Measurements from ENCODE around the gene BLACAT1. TPM values are rescaled to one million over a fixed set of nuclear protein-coding genes. Genes with fewer than 3 reads are reported as not detected.
"Not testable (repeated sequence)": the region's sequence is repeated elsewhere in the genome, so short reads cannot be mapped to it uniquely, and the experiment has no call there.

BLACAT1 gene
- total RNA-seq, 1 donor from 2014 or later: 13.9 TPM

- no peak overlapping the region for H3K27ac ChIP-seq
- H3K4me3 ChIP-seq: no peak overlapping the region
- H3K9me3 ChIP-seq (ENCODE audit: low read depth): no peaks in the 10 kb centered on the region
- Mint-ChIP-seq H3K9me3 (peaks cover 22% of the 10 kb centered on the region), H3K4me1 (no peaks in the 10 kb centered on the region), H3K36me3 (peaks cover 28% of the 10 kb centered on the region), H3K4me3 (no peak overlapping the region), H3K27ac (no peak overlapping the region), H3K27me3 (ENCODE audit: insufficient read depth, low read depth) (peaks cover 2% of the 10 kb centered on the region)
- no peaks in the 10 kb centered on the region for H3K79me2 ChIP-seq (ENCODE audit: low read depth)
- H3K36me3 ChIP-seq: no peaks in the 10 kb centered on the region
- H2AFZ ChIP-seq (replicated peaks): no peak overlapping the region
- H3F3A ChIP-seq (ENCODE audit: low read depth): no peaks in the 10 kb centered on the region
- H3K9ac ChIP-seq: no peak overlapping the region
- H3K4me2 ChIP-seq: no peak overlapping the region
- H3K4me1 ChIP-seq: no peaks in the 10 kb centered on the region
- no peak for DNase-seq (ENCODE audit: low spot score)
- H3K27me3 ChIP-seq: no peaks in the 10 kb centered on the region
- no peak for TF ChIP-seq EZH2 (IDR thresholded peaks at IDR 0.05)
- no peak for TF ChIP-seq EZH2phosphoT487 (IDR thresholded peaks at IDR 0.05)
- TF ChIP-seq CTCF (IDR thresholded peaks at IDR 0.05): no peak
- H4K20me1 ChIP-seq (ENCODE audit: low read depth): no peaks in the 10 kb centered on the region
Measured at GRCh38 chr1:205407970-205408369, 47.9 kb downstream of the BLACAT1 start.

- H3K27ac ChIP-seq; H3K4me3 ChIP-seq; H3K4me2 ChIP-seq; H3K4me1 Mint-ChIP-seq; H2AFZ ChIP-seq (replicated peaks); H3F3A ChIP-seq (ENCODE audit: low read depth); H3K36me3 ChIP-seq; H3K27me3 Mint-ChIP-seq (ENCODE audit: insufficient read depth, low read depth); H3K4me1 ChIP-seq; H3K27me3 ChIP-seq; H4K20me1 ChIP-seq (ENCODE audit: low read depth); H3K9me3 ChIP-seq (ENCODE audit: low read depth); H3K4me3 Mint-ChIP-seq; DNase-seq (ENCODE audit: low spot score); H3K27ac Mint-ChIP-seq; H3K79me2 ChIP-seq (ENCODE audit: low read depth); H3K9ac ChIP-seq: not testable (repeated sequence)
- peaks cover 24% of the 10 kb centered on the region for H3K9me3 Mint-ChIP-seq
- peaks cover 24% of the 10 kb centered on the region for H3K36me3 Mint-ChIP-seq
Measured at GRCh38 chr1:205406252-205406651, 49.6 kb downstream of the BLACAT1 start.

MicroRNAs encoded within 50 kb of the gene (microRNA counts, 767-probe panel; counts per million panel counts)
- 11,191 counts per million, percentile 98 among the panel's probes with 10 or more counts for microRNA hsa-miR-135b-5p

Small RNA genes lying within 50 kb of the gene (microRNA-seq; reads per million reads assigned to microRNA genes)
- gene MIR135B: 737 reads per million, percentile 93 among the genes with 10 or more reads in this experiment

Small RNA genes lying within 50 kb of the gene (small RNA-seq; reads per million reads assigned to genes)
- gene MIR135B: 1.9 reads per million, percentile 87 among the genes with 10 or more reads in this experiment

Other genes starting within 250 kb of the BLACAT1 start
- gene DSTYK, start 244.3 kb downstream of the BLACAT1 start, total RNA-seq (ENCODE audit: low replicate concordance): 12.1 and 13.0 TPM in 2 replicates
- gene TMCC2, start 228.1 kb downstream of the BLACAT1 start, total RNA-seq (ENCODE audit: low replicate concordance): 7.1 and 12.1 TPM in 2 replicates
- 29.4 and 56.2 TPM in 2 replicates for gene NUAK2, start 134.3 kb downstream of the BLACAT1 start, total RNA-seq (ENCODE audit: low replicate concordance)
- 9.7 and 20.2 TPM in 2 replicates for gene KLHDC8A, start 99.1 kb downstream of the BLACAT1 start, total RNA-seq (ENCODE audit: low replicate concordance)
- gene LEMD1, start 34.0 kb downstream of the BLACAT1 start, total RNA-seq (ENCODE audit: low replicate concordance): 15.0 and 79.0 TPM in 2 replicates
- gene CDK18, start 48.6 kb upstream of the BLACAT1 start, total RNA-seq (ENCODE audit: low replicate concordance): 14.1 and 25.5 TPM in 2 replicates
- gene ELK4, start 176.0 kb upstream of the BLACAT1 start, total RNA-seq (ENCODE audit: low replicate concordance): 24.9 and 36.6 TPM in 2 replicates
- 5.1 and 8.9 TPM in 2 replicates for gene SLC45A3, start 224.5 kb upstream of the BLACAT1 start, total RNA-seq (ENCODE audit: low replicate concordance)